GM19395 (cell line): ENCODE results near the gene PLXDC2.

Experiments used
- ATAC-seq: cut with Tn5 transposase; IDR thresholded peaks from one replicate; pipeline ENCODE4 v1.9.1; 2021; ENCODE audit warnings: mild to moderate bottlenecking, moderate library complexity; ENCODE audit not compliant: unreplicated experiment

PLXDC2 gene

GRCh38 chr10:19815036-19815730, 1.0 kb upstream of the PLXDC2 start:
- ATAC-seq, result no peak

GRCh38 chr10:19815731-19816410, 361 bp upstream of the PLXDC2 start:
- ATAC-seq, result peak; percentile 27

- peak; percentile 29 for ATAC-seq
Observed at GRCh38 chr10:19817231-19817933, 1.1 kb downstream of the PLXDC2 start.

GRCh38 chr10:19818876-19819275, 2.6 kb downstream of the PLXDC2 start:
- no peak for ATAC-seq

- no peak for ATAC-seq
Observed at GRCh38 chr10:19819419-19820033, 3.3 kb downstream of the PLXDC2 start.

- no peak for ATAC-seq
Observed at GRCh38 chr10:19824381-19825342, 8.4 kb downstream of the PLXDC2 start.

GRCh38 chr10:19825700-19826099, 9.5 kb downstream of the PLXDC2 start:
- ATAC-seq, result no peak

- no peak for ATAC-seq
Observed at GRCh38 chr10:19826712-19827111, 10.5 kb downstream of the PLXDC2 start.

GRCh38 chr10:19828278-19829049, 12.2 kb downstream of the PLXDC2 start:
- no peak for ATAC-seq

GRCh38 chr10:19832699-19833098, 16.5 kb downstream of the PLXDC2 start:
- no peak for ATAC-seq

- ATAC-seq, result no peak
Observed at GRCh38 chr10:19833170-19833824, 17.1 kb downstream of the PLXDC2 start.

GRCh38 chr10:19835952-19836351, 19.7 kb downstream of the PLXDC2 start:
- ATAC-seq, result no peak

- no peak for ATAC-seq
Observed at GRCh38 chr10:19839090-19839489, 22.9 kb downstream of the PLXDC2 start.

- ATAC-seq, result no peak
Observed at GRCh38 chr10:19839552-19839951, 23.3 kb downstream of the PLXDC2 start.

GRCh38 chr10:19840776-19841175, 24.5 kb downstream of the PLXDC2 start:
- no peak for ATAC-seq

GRCh38 chr10:19843487-19843886, 27.3 kb downstream of the PLXDC2 start:
- ATAC-seq, result no peak

GRCh38 chr10:19845503-19846368, 29.5 kb downstream of the PLXDC2 start:
- no peak for ATAC-seq

GRCh38 chr10:19847321-19847720, 31.1 kb downstream of the PLXDC2 start:
- ATAC-seq, result no peak
